WTC11 (cell line): ENCODE data around the gene INPP5A.

Source experiments
- GTF2I ChIP-seq: fragments of 250-450 bp; sonication (Bioruptor Pico); conservative IDR thresholded peaks from 2 replicates; pipeline ENCODE4 v1.4.0; 2021; ENCODE audit warnings: mild to moderate bottlenecking
- SP1 ChIP-seq: sonication (generic); formaldehyde crosslinking; conservative IDR thresholded peaks from 2 replicates; pipeline ENCODE4 v1.8.1; 2022; ENCODE audit warnings: missing genetic modification reagents
- TF ChIP-seq, protein P1 (sequence below): sonication (generic); formaldehyde crosslinking; IDR thresholded peaks from 2 replicates; pipeline ENCODE4 v1.8.1; 2023; ENCODE audit warnings: mild to moderate bottlenecking, missing genetic modification reagents, borderline replicate concordance
- TF ChIP-seq, protein P2 (sequence below): sonication (generic); formaldehyde crosslinking; IDR thresholded peaks from 2 replicates; pipeline ENCODE4 v1.8.0; 2022; ENCODE audit warnings: mild to moderate bottlenecking, missing genetic modification reagents
- TF ChIP-seq, protein P3 (sequence below): fragments of 200-600 bp; IDR thresholded peaks from 2 replicates; pipeline ENCODE4 v1.8.0; 2022; ENCODE audit warnings: antibody characterized with exemption
- TF ChIP-seq, protein P4 (sequence below): sonication (generic); formaldehyde crosslinking; conservative IDR thresholded peaks from 2 replicates; pipeline ENCODE4 v1.8.1; 2023; ENCODE audit warnings: mild to moderate bottlenecking, low read depth, missing genetic modification reagents, moderate library complexity

DNA sequence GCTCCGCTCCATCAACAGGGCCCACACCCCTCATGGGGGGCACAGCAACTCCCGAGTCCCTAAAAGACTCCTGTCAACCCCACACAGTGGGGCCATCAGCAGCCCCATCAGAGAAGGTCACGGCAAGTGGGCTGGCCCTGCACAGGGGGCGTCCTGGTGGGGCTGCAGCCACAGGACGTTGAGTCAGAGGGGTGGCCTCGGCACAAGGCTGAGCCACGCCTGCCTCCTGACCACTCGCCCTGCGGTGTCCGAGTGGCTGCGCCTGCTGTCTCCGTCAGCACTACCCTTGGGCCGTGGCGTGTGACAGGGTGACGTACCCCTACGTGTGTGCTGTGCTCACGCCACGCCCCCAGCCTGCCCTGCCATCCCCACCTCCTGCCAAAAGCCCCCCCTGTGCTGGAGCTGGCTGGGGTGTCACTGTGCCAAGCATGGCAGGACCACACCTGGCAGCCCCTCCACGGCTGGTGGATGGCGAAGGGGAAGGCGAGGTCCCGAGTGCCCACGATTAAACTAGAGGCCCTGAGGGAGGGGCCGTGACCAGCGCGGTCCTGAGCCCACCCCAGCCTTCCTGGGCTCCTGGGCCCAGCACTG, 274.4 kb downstream of the INPP5A start:
- TF ChIP-seq, protein P1, sequence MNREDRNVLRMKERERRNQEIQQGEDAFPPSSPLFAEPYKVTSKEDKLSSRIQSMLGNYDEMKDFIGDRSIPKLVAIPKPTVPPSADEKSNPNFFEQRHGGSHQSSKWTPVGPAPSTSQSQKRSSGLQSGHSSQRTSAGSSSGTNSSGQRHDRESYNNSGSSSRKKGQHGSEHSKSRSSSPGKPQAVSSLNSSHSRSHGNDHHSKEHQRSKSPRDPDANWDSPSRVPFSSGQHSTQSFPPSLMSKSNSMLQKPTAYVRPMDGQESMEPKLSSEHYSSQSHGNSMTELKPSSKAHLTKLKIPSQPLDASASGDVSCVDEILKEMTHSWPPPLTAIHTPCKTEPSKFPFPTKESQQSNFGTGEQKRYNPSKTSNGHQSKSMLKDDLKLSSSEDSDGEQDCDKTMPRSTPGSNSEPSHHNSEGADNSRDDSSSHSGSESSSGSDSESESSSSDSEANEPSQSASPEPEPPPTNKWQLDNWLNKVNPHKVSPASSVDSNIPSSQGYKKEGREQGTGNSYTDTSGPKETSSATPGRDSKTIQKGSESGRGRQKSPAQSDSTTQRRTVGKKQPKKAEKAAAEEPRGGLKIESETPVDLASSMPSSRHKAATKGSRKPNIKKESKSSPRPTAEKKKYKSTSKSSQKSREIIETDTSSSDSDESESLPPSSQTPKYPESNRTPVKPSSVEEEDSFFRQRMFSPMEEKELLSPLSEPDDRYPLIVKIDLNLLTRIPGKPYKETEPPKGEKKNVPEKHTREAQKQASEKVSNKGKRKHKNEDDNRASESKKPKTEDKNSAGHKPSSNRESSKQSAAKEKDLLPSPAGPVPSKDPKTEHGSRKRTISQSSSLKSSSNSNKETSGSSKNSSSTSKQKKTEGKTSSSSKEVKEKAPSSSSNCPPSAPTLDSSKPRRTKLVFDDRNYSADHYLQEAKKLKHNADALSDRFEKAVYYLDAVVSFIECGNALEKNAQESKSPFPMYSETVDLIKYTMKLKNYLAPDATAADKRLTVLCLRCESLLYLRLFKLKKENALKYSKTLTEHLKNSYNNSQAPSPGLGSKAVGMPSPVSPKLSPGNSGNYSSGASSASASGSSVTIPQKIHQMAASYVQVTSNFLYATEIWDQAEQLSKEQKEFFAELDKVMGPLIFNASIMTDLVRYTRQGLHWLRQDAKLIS (CRISPR knock-in tag) = no peak
- TF ChIP-seq, protein P2, sequence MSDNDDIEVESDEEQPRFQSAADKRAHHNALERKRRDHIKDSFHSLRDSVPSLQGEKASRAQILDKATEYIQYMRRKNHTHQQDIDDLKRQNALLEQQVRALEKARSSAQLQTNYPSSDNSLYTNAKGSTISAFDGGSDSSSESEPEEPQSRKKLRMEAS (CRISPR knock-in tag) = no peak
- TF ChIP-seq, protein P3, sequence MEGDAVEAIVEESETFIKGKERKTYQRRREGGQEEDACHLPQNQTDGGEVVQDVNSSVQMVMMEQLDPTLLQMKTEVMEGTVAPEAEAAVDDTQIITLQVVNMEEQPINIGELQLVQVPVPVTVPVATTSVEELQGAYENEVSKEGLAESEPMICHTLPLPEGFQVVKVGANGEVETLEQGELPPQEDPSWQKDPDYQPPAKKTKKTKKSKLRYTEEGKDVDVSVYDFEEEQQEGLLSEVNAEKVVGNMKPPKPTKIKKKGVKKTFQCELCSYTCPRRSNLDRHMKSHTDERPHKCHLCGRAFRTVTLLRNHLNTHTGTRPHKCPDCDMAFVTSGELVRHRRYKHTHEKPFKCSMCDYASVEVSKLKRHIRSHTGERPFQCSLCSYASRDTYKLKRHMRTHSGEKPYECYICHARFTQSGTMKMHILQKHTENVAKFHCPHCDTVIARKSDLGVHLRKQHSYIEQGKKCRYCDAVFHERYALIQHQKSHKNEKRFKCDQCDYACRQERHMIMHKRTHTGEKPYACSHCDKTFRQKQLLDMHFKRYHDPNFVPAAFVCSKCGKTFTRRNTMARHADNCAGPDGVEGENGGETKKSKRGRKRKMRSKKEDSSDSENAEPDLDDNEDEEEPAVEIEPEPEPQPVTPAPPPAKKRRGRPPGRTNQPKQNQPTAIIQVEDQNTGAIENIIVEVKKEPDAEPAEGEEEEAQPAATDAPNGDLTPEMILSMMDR = no peak
- TF ChIP-seq SP1 (CRISPR knock-in tag) = no peak
- TF ChIP-seq, protein P4, sequence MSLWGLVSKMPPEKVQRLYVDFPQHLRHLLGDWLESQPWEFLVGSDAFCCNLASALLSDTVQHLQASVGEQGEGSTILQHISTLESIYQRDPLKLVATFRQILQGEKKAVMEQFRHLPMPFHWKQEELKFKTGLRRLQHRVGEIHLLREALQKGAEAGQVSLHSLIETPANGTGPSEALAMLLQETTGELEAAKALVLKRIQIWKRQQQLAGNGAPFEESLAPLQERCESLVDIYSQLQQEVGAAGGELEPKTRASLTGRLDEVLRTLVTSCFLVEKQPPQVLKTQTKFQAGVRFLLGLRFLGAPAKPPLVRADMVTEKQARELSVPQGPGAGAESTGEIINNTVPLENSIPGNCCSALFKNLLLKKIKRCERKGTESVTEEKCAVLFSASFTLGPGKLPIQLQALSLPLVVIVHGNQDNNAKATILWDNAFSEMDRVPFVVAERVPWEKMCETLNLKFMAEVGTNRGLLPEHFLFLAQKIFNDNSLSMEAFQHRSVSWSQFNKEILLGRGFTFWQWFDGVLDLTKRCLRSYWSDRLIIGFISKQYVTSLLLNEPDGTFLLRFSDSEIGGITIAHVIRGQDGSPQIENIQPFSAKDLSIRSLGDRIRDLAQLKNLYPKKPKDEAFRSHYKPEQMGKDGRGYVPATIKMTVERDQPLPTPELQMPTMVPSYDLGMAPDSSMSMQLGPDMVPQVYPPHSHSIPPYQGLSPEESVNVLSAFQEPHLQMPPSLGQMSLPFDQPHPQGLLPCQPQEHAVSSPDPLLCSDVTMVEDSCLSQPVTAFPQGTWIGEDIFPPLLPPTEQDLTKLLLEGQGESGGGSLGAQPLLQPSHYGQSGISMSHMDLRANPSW (CRISPR knock-in tag) = no peak
- no peak for TF ChIP-seq GTF2I (CRISPR knock-in tag)
